Jurkat, Clone E6-1 (cell line): Measurements from ENCODE around the gene LHPP.

ENCODE experiments used
- DNase-seq: peaks from one replicate; pipeline ENCODE4 v3.0.0-alpha.2; 2011; ENCODE audit warnings: low read depth, low spot score
- H3K4me3 ChIP-seq: 2 replicates; pipeline ENCODE4 v1.5.1; 2011; ENCODE audit warnings: mild to moderate bottlenecking, low read length, control low read depth, moderate library complexity

The LHPP gene

GRCh38 chr10:124492266-124492665 is 30.6 kb downstream of the LHPP start:
- DNase-seq, result no peak
- no peak overlapping the region for H3K4me3 ChIP-seq

GRCh38 chr10:124493214-124493882 is 31.7 kb downstream of the LHPP start:
- H3K4me3 ChIP-seq, result no peak overlapping the region
- DNase-seq, result no peak

DNA sequence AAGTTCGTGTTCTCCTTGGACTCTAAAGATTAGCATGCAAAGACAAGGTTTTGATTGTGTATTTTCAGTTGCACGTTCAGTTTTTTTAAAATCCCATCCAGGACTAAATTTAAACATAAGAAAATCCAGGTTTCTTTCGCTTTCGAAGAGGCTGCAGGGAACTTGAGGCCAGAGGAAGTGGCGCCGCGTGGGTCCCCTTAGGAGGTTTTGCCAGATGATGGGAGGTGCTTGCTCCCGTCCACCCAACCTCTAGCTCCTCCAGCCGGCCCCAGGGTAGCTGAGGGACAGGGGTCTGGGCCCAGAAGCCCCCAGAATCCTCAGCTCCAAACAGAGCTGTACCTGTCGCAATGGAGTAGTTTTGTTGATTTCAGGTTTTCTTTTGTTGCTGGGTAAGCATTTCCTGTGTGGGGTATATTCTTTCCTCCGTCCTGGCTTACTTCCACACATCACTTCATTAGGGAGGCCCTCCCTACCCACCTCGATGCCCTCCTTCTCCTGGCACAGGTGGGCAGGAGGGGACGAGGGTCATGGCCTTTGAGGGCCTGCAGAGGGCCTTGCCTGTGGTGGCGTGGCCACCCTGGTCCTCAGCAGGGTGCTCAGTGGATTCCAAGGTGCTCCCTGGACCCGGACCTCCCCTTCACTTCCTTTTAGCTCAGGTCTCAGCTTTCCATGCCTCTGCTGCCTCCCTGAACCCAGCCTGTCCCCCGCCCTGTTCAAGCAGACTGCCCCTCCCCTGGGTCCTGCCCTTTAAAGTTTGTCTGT is 32.6 kb downstream of the LHPP start:
- DNase-seq, result no peak
- no peak overlapping the region for H3K4me3 ChIP-seq

GRCh38 chr10:124495162-124495561 is 33.5 kb downstream of the LHPP start:
- DNase-seq, result no peak
- no peak overlapping the region for H3K4me3 ChIP-seq

GRCh38 chr10:124495725-124496124 is 34.1 kb downstream of the LHPP start:
- DNase-seq, result no peak
- no peak overlapping the region for H3K4me3 ChIP-seq

GRCh38 chr10:124496150-124496549 is 34.5 kb downstream of the LHPP start:
- no peak for DNase-seq
- no peak overlapping the region for H3K4me3 ChIP-seq

- DNase-seq, result no peak
- H3K4me3 ChIP-seq, result no peak overlapping the region
Observed at GRCh38 chr10:124496620-124497019, 35.0 kb downstream of the LHPP start.

GRCh38 chr10:124497196-124497881 is 35.7 kb downstream of the LHPP start:
- H3K4me3 ChIP-seq, result no peak overlapping the region
- DNase-seq, result no peak

DNA sequence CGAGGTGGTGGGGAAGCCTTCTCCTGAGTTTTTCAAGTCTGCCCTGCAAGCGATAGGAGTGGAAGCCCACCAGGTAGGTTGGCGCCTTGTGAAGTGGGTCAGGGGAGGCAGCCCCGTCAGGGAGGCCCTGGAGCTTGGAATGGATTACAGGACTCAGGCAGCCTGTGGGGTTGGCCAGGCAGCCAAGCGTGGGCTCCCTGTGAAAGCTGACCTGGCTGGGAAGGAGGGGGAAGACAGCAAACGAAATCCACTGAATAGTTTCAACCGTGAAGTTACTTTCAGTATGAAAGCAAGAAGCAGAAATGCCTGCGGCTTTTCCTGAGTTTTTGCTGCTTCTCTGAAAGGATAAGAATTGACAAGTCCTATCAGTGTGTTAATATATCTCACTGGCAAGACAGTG is 36.4 kb downstream of the LHPP start:
- H3K4me3 ChIP-seq, result no peak overlapping the region
- DNase-seq, result no peak

- no peak for DNase-seq
- no peak overlapping the region for H3K4me3 ChIP-seq
Observed at GRCh38 chr10:124500757-124501156, 39.1 kb downstream of the LHPP start.

GRCh38 chr10:124504711-124505110 is 43.1 kb downstream of the LHPP start:
- no peak overlapping the region for H3K4me3 ChIP-seq
- no peak for DNase-seq

DNA sequence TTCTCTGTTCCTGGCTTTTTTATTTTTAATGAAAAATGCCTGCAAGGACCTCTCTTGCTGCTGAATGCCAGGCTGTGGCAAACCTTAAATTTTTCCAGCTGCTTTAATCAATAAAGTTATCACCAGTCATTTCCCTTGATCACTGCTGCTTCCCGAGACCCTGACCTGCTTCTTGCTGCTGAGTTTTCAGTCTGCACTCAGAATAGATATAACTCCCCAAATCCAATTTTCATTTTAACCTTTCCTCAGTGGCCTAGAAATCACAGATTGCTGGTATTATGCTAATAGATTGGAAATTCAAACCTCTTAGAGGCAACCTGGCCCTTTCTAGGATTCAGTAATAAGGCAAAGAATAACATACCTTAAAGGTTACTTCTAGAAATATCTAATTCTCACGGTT is 43.7 kb downstream of the LHPP start:
- no peak overlapping the region for H3K4me3 ChIP-seq
- DNase-seq, result no peak

- no peak overlapping the region for H3K4me3 ChIP-seq
- DNase-seq, result no peak
Observed at GRCh38 chr10:124508070-124508667, 46.5 kb downstream of the LHPP start.

DNA sequence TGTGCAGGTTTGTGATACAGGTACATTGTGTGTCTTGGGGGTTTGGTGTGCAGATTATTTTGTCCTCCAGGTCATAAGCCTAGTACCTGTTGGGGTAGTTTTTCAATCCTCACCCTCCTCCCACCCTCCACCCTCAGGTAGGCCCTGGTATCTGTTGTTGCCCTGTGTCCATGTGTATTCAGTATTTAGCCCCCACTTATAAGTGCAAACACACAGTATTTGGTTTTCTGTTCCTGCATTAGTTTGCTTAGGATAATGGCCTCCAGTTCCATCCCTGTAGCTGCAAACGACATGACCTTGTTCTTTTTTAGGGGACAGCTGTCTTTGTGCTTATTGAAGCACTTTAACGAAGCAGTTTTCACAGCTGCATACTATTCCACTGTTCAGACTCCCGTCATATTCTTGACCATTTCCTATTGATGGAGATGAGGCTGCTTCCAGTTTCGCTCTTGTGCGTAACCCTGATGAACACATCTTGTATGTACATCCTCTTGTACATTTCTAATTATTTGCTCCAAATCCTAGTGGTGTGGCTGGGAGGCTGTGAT is 47.4 kb downstream of the LHPP start:
- DNase-seq, result no peak

DNA sequence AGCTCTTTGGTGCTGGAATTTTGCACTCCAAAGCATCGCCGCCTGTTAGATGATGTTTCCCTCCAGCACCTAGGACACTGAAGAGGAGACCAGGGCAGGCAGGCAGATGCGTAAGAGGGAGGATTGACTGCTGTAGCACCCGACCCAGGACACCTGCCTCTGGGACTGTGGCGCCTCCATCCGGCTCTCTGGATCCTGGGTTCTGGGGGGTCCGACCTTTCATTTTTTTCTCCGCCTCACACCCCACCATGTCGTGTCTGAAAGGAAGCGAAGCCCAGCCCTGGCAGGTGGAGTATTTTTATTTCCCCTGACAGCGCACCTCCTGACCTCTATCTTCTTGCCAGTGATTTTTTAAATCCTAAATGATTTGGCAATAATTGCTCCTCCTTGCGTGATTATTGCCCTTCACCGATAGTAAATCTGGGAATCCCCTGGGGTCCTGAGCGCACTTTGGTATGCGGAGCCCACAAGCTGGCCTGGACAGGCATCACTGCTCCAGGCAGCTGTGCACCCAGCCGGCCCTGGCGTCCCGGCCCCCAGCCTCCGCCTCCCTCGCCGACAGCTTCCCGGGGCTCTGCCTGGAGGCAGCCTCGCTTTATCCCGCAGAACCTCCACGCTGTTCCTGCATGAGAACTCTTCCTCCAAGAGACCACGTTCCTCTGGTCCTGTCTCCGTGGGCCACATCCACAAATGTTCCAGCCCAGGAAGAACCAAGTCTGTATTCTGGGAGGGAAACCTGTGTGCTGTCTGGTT is 48.4 kb downstream of the LHPP start:
- H3K4me3 ChIP-seq, result no peak overlapping the region

More for the DNA sequence above, 47.4 kb downstream of the LHPP start:
- H3K4me3 ChIP-seq, result no peak overlapping the region

DNA sequence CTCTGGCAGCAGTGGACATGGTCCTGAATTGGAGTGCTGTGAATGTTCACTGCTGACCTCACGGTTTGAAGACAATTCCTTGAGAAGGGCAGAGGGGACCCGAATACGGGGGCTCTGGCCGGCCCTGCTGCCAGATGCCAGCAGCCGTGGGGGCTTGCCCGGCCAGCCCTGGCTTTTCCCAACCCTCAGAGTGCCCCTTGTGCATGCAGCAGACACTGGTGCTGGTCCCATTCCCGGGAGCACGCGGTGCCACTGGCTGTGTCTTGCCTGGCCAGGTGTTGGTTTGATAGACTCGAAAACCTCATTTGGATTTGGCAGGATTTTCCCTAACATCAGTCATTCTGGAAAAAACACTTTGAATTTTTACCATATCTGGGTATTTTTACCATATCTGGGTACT is 49.1 kb downstream of the LHPP start:
- DNase-seq, result no peak
- H3K4me3 ChIP-seq, result no peak overlapping the region

More for the DNA sequence above, 48.4 kb downstream of the LHPP start:
- DNase-seq, result no peak

GRCh38 chr10:124511205-124512039 is 49.8 kb downstream of the LHPP start:
- DNase-seq, result peak; percentile 34
- H3K4me3 ChIP-seq, result no peak overlapping the region

DNA sequence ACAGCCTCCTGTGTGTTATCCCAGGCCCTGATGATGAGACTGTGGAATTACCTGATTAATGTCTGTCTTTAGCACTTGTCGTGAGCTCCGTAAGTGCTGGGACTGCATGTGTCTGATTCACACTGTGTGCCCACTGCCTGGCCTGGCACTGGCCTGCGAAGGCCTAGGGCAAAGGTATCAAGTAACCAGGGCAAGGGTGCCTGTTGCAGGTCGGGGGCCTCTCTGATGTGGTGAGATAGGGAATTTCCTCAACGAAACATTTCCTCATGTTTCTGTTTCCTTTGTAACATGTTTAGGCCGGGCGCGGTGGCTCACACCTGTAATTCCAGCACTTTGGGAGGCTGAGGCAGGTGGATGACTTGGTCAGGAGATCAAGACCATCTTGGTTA is 50.4 kb downstream of the LHPP start:
- no peak for DNase-seq
- H3K4me3 ChIP-seq, result no peak overlapping the region
